Measurements from ENCODE around the gene CMA1. TPM values are rescaled to one million over a fixed set of nuclear protein-coding genes. Genes with fewer than 3 reads are reported as not detected.
"Not testable (repeated sequence)": the region's sequence is repeated elsewhere in the genome, so short reads cannot be mapped to it uniquely, and the experiment has no call there.

CMA1 gene
- total RNA-seq, 1 donor from 2014 or later, result not detected

DNA sequence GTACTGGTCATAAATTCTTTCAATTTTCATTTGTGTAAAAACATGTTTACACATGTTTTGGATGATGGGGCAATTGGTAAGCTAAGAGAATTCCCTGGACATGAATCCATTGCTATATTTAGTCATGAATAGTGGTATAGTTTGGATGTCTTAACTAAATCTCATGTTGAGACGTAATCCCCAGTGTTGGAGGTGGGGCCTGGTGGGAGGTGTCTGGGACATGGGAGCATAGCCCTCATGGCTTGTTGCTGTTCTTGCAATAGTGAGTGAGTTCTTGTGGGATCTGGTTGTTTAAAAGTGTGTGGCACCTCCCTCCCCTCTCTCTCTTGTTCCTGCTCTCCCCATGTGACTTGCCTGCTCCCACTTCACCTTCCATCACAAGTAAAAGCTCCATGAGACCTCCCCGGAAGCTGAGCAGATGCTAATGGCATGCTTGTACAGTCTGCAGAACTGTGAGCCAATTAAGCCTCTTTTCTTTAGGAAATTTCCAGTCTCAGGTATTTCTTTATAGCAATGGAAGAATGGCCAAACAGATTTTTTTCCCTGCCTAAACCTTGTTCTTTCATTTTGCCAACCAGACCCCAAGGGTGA lies 34.4 kb upstream of the CMA1 start:
- Histone ChIP-seq H3K4me3 (ENCODE audit: insufficient read depth, low read depth, low read length) (no peak overlapping the region), H2AFZ (ENCODE audit: low read depth, low read length) (no peak overlapping the region), H3K4me1 (ENCODE audit: insufficient read depth, low read length) (no peaks in the 10 kb centered on the region), H4K20me1 (ENCODE audit: insufficient read depth, low read length) (no peaks in the 10 kb centered on the region), H3K36me3 (ENCODE audit: insufficient read depth, low read length) (no peaks in the 10 kb centered on the region), H3K27ac (ENCODE audit: low read depth, low read length) (no peak overlapping the region), H3K27me3 (ENCODE audit: insufficient read depth, low read length) (no peaks in the 10 kb centered on the region), H3K79me2 (ENCODE audit: insufficient read depth, low read length) (no peaks in the 10 kb centered on the region), H3K4me2 (ENCODE audit: low read length) (no peak overlapping the region), H3K9me3 (ENCODE audit: insufficient read depth, low read depth, low read length) (no peaks in the 10 kb centered on the region), H3K9ac (ENCODE audit: low read length) (no peak overlapping the region)
- no peaks in the 10 kb centered on the region for H3K36me3 Mint-ChIP-seq (ENCODE audit: low read depth, unreplicated experiment)
- no peaks in the 10 kb centered on the region for H3K27me3 Mint-ChIP-seq (ENCODE audit: low read depth, unreplicated experiment)
- H3K9me3 Mint-ChIP-seq (ENCODE audit: unreplicated experiment), result peaks cover under 1% of the 10 kb centered on the region
- DNase-seq (ENCODE audit: low read depth), result no peak
- FAIRE-seq, result no peak
- no peak for TF ChIP-seq EZH2 (IDR thresholded peaks at IDR 0.05; ENCODE audit: insufficient read depth, low read length)
- TF ChIP-seq, protein P1, sequence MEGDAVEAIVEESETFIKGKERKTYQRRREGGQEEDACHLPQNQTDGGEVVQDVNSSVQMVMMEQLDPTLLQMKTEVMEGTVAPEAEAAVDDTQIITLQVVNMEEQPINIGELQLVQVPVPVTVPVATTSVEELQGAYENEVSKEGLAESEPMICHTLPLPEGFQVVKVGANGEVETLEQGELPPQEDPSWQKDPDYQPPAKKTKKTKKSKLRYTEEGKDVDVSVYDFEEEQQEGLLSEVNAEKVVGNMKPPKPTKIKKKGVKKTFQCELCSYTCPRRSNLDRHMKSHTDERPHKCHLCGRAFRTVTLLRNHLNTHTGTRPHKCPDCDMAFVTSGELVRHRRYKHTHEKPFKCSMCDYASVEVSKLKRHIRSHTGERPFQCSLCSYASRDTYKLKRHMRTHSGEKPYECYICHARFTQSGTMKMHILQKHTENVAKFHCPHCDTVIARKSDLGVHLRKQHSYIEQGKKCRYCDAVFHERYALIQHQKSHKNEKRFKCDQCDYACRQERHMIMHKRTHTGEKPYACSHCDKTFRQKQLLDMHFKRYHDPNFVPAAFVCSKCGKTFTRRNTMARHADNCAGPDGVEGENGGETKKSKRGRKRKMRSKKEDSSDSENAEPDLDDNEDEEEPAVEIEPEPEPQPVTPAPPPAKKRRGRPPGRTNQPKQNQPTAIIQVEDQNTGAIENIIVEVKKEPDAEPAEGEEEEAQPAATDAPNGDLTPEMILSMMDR (IDR thresholded peaks at IDR 0.05; ENCODE audit: insufficient read depth, low read depth, low read length), result no peak
- no peak overlapping the region for H3K27ac Mint-ChIP-seq (ENCODE audit: unreplicated experiment)
- peaks cover 3% of the 10 kb centered on the region for H3K4me1 Mint-ChIP-seq (ENCODE audit: low read depth, unreplicated experiment)
- H3K4me3 Mint-ChIP-seq (ENCODE audit: unreplicated experiment), result no peak overlapping the region

DNA sequence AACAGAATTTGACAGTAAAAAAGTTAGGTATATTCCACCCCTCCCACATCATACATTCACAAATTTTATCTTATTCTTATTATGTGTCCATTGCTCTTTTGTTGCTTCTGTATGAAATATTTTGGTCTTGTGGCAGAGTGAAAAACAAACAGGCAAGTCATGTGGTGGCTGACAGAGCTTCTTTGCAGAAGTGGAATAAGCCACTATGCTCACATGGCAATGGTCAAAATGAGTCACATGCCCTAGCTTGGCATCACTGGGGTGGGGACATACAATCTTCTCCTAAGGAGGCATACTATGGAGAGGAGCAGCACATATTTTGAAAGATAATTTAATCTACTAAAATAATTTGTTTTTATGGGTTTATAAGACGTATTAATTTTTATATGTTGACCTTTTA lies 27.7 kb upstream of the CMA1 start:
- DNase-seq (ENCODE audit: low read depth) (no peak), FAIRE-seq (no peak)
- Mint-ChIP-seq H3K27ac (ENCODE audit: unreplicated experiment) (no peak overlapping the region), H3K4me3 (ENCODE audit: unreplicated experiment) (no peak overlapping the region), H3K27me3 (ENCODE audit: low read depth, unreplicated experiment) (peaks cover 6% of the 10 kb centered on the region), H3K36me3 (ENCODE audit: low read depth, unreplicated experiment) (no peaks in the 10 kb centered on the region), H3K4me1 (ENCODE audit: low read depth, unreplicated experiment) (no peaks in the 10 kb centered on the region), H3K9me3 (ENCODE audit: unreplicated experiment) (no peaks in the 10 kb centered on the region)
- Histone ChIP-seq H3K4me3 (ENCODE audit: insufficient read depth, low read depth, low read length) (no peak overlapping the region), H3K9ac (ENCODE audit: low read length) (no peak overlapping the region), H3K79me2 (ENCODE audit: insufficient read depth, low read length) (no peaks in the 10 kb centered on the region), H3K4me1 (ENCODE audit: insufficient read depth, low read length) (no peaks in the 10 kb centered on the region), H3K27ac (ENCODE audit: low read depth, low read length) (no peak overlapping the region), H3K27me3 (ENCODE audit: insufficient read depth, low read length) (no peaks in the 10 kb centered on the region), H4K20me1 (ENCODE audit: insufficient read depth, low read length) (no peaks in the 10 kb centered on the region), H3K4me2 (ENCODE audit: low read length) (no peak overlapping the region), H2AFZ (ENCODE audit: low read depth, low read length) (no peak overlapping the region), H3K9me3 (ENCODE audit: insufficient read depth, low read depth, low read length) (no peaks in the 10 kb centered on the region), H3K36me3 (ENCODE audit: insufficient read depth, low read length) (no peaks in the 10 kb centered on the region)
- TF ChIP-seq EZH2 (IDR thresholded peaks at IDR 0.05; ENCODE audit: insufficient read depth, low read length), result no peak
- TF ChIP-seq, protein P1 (IDR thresholded peaks at IDR 0.05; ENCODE audit: insufficient read depth, low read depth, low read length), result no peak

DNA sequence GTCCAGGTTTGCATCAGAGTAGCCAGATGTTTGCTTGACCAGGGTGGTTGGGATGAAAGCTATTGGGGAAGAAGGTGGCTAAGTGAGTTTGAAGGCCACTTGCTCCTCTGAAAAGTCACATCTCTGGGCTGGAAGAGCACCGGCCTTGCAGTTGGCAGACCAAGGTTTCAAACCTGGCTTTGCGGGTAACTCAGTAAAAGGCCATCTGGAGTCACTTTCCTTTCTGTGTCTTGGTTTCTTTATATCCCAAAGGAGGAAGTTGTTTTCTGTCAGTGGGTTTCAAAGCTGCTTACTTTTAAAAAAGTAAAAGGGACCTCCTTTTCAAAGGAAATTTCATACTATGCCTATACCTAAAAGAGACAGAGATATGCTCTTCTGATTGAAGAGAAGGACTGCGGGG lies 26.2 kb upstream of the CMA1 start:
- no peak for TF ChIP-seq EZH2 (IDR thresholded peaks at IDR 0.05; ENCODE audit: insufficient read depth, low read length)
- TF ChIP-seq, protein P1 (IDR thresholded peaks at IDR 0.05; ENCODE audit: insufficient read depth, low read depth, low read length), result no peak
- FAIRE-seq, result no peak

DNA sequence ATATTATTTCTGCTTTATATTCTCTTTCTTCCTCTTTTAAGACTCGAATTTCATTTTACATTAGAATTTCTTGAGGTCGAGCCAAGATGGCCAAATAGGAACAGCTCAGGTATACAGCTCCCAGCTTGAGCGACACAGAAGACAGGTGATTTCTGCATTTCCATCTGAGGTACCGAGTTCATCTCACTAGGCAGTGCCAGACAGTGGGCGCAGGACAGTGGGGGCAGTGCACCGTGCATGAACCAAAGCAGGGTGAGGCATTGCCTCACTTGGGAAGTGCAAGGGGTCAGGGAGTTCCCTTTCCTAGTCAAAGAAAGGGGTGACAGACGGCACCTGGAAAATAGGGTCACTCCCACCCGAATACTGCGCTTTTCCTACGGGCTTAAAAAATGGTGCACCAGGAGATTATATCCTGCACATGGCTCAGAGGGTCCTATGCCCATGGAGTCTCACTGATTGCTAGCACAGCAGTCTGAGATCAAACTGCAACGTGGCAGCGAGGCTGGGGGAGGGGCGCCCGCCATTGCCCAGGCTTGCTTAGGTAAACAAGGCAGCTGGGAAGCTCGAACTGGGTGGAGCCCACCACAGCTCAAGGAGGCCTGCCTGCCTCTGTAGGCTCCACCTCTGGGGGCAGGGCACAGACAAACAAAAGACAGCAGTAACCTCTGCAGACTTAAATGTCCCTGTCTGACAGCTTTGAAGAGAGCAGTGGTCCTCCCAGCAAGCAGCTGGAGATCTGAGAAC lies 18.0 kb upstream of the CMA1 start:
- not testable (repeated sequence) for H3K4me2 ChIP-seq (ENCODE audit: low read length); H4K20me1 ChIP-seq (ENCODE audit: insufficient read depth, low read length); H3K4me3 ChIP-seq (ENCODE audit: insufficient read depth, low read depth, low read length); H3K27ac ChIP-seq (ENCODE audit: low read depth, low read length); H3K36me3 Mint-ChIP-seq (ENCODE audit: low read depth, unreplicated experiment); H3K27me3 Mint-ChIP-seq (ENCODE audit: low read depth, unreplicated experiment); H3K4me3 Mint-ChIP-seq (ENCODE audit: unreplicated experiment); H3K36me3 ChIP-seq (ENCODE audit: insufficient read depth, low read length); H3K9me3 Mint-ChIP-seq (ENCODE audit: unreplicated experiment); H3K9me3 ChIP-seq (ENCODE audit: insufficient read depth, low read depth, low read length); H3K9ac ChIP-seq (ENCODE audit: low read length); H3K79me2 ChIP-seq (ENCODE audit: insufficient read depth, low read length); DNase-seq (ENCODE audit: low read depth); H3K4me1 Mint-ChIP-seq (ENCODE audit: low read depth, unreplicated experiment); H3K4me1 ChIP-seq (ENCODE audit: insufficient read depth, low read length); H2AFZ ChIP-seq (ENCODE audit: low read depth, low read length); H3K27ac Mint-ChIP-seq (ENCODE audit: unreplicated experiment); H3K27me3 ChIP-seq (ENCODE audit: insufficient read depth, low read length); FAIRE-seq

More for the DNA sequence above, 26.2 kb upstream of the CMA1 start:
- H3K36me3 Mint-ChIP-seq (ENCODE audit: low read depth, unreplicated experiment), result no peaks in the 10 kb centered on the region
- Histone ChIP-seq H3K4me3 (ENCODE audit: insufficient read depth, low read depth, low read length) (no peak overlapping the region), H3K79me2 (ENCODE audit: insufficient read depth, low read length) (no peaks in the 10 kb centered on the region), H3K4me2 (ENCODE audit: low read length) (no peak overlapping the region), H3K4me1 (ENCODE audit: insufficient read depth, low read length) (no peaks in the 10 kb centered on the region), H3K27ac (ENCODE audit: low read depth, low read length) (no peak overlapping the region), H2AFZ (ENCODE audit: low read depth, low read length) (no peak overlapping the region), H3K9ac (ENCODE audit: low read length) (no peak overlapping the region), H3K36me3 (ENCODE audit: insufficient read depth, low read length) (no peaks in the 10 kb centered on the region), H3K27me3 (ENCODE audit: insufficient read depth, low read length) (no peaks in the 10 kb centered on the region), H4K20me1 (ENCODE audit: insufficient read depth, low read length) (no peaks in the 10 kb centered on the region), H3K9me3 (ENCODE audit: insufficient read depth, low read depth, low read length) (no peaks in the 10 kb centered on the region)
- no peak overlapping the region for H3K4me3 Mint-ChIP-seq (ENCODE audit: unreplicated experiment)
- H3K27me3 Mint-ChIP-seq (ENCODE audit: low read depth, unreplicated experiment), result peaks cover 6% of the 10 kb centered on the region
- no peaks in the 10 kb centered on the region for H3K9me3 Mint-ChIP-seq (ENCODE audit: unreplicated experiment)
- no peak overlapping the region for H3K27ac Mint-ChIP-seq (ENCODE audit: unreplicated experiment)
- DNase-seq (ENCODE audit: low read depth), result no peak
- no peaks in the 10 kb centered on the region for H3K4me1 Mint-ChIP-seq (ENCODE audit: low read depth, unreplicated experiment)

Data from astrocyte (in vitro differentiated cells and primary cell).